Heart right ventricle (tissue), 16 donors: ENCODE results near the gene COLGALT1. TPM values are rescaled to one million over a fixed set of nuclear protein-coding genes. Genes with fewer than 3 reads are reported as not detected.

Experiments used
- ATAC-seq, 8 donors: fragments of 200-7000 bp; cut with Tn5 transposase; one replicate each; pipeline ENCODE4 v1.9.1; 2020; ENCODE audit warnings: mild to moderate bottlenecking in 8 of 8, moderate library complexity in 8 of 8, moderate number of reproducible peaks in 1 of 8
- DNase-seq, 2 donors: peaks; one replicate each; pipeline ENCODE4 v3.0.0-alpha.2; 2020
- H3K27ac ChIP-seq, 10 donors: fragments of 200-600 bp; sonication (generic) in 2 of 10; one replicate each; pipeline versions ENCODE4 v1.5.0 to v1.8.0; 2020 to 2022; ENCODE audit warnings: mild to moderate bottlenecking in 3 of 10
- H3K27me3 ChIP-seq, 7 donors: fragments of 200-600 bp; one replicate each; pipeline ENCODE4 v1.8.0; 2021 to 2022; ENCODE audit warnings: mild to moderate bottlenecking in 2 of 7
- H3K36me3 ChIP-seq, 9 donors: fragments of 200-600 bp; sonication (generic) in 1 of 9; one replicate each; pipeline versions ENCODE4 v1.5.0 to v1.8.0; 2020 to 2022; ENCODE audit warnings: mild to moderate bottlenecking in 2 of 9
- H3K4me1 ChIP-seq, 9 donors: fragments of 200-600 bp; sonication (generic) in 1 of 9; one replicate each; pipeline versions ENCODE4 v1.5.0 to v1.8.0; 2020 to 2022; ENCODE audit warnings: mild to moderate bottlenecking in 4 of 9
- H3K4me3 ChIP-seq, 10 donors: fragments of 200-600 bp; sonication (generic) in 2 of 10; one replicate each; pipeline versions ENCODE4 v1.5.0 to v1.8.0; 2020 to 2022; ENCODE audit warnings: mild to moderate bottlenecking in 7 of 10, moderate library complexity in 2 of 10
- H3K9me3 ChIP-seq, 11 donors: fragments of 200-600 bp in 10 of 11; sonication (generic) in 2 of 11; one replicate each; pipeline versions ENCODE4 v1.5.0 to v1.8.0; 2013 to 2022; ENCODE audit warnings: mild to moderate bottlenecking in 2 of 11, control low read depth in 1 of 11, moderate library complexity in 1 of 11
- CTCF ChIP-seq, 9 donors: fragments of 200-600 bp; sonication (generic) in 2 of 9; IDR thresholded peaks; one replicate each; pipeline versions ENCODE4 v1.5.0 to v1.8.0; 2021 to 2022; ENCODE audit warnings: antibody characterized with exemption in 9 of 9, mild to moderate bottlenecking in 5 of 9, moderate library complexity in 1 of 9
- WGBS, 2 donors: extraction: QIAGEN DNeasy Blood & Tissue Kit; methylation state at CpG; one replicate each; pipeline ENCODE4 v1.1.7; 2013; ENCODE audit warnings: inconsistent platforms in 1 of 2; 5-methylcytosine and 5-hydroxymethylcytosine counted together
- intact Hi-C, 10 donors: fragments of 100-400 bp; cut with DNase I; formaldehyde crosslinking; loops; one replicate each; pipeline versions ENCODE4 v1.11.1 to v1.14.2; 2022
- polyA plus RNA-seq, 2 donors: library from polyadenylated mRNA; stranded (reverse); fragments of 200-250 nt; gene quantifications; one replicate each; pipeline ENCODE4 v1.2.3, GENCODE V29; 2013
- total RNA-seq, 10 donors: library from RNA; stranded (reverse); fragmentation: NEBNext Ultra II Directional in 3 of 10; extraction: Animal tissue kit (Norgen Biotek cat#: 25700) in 3 of 10; gene quantifications; one replicate each; pipeline versions ENCODE4 v1.2.1 to v1.2.4, GENCODE V29; 2021 to 2023
- donor health status: Arrhythmogenic right ventricular cardiomyopathy.
- donor health status: ischemic (EF 13 %, LVEDD 7.1; RV severe dilation, severe dysfunction).
- donor health status: healthy with polysubstance abuse.
- donor health status: DM: no; HTN: yes; CAD: no.
- donor health status: DM: no; HTN: no; CAD: no.
- donor health status: ischemic (EF 25% LVEDD 6.9; RV normal size, moderate dysfunction).
- donor health status: ischemic (EF 25% LVEDD 5.7; RV mildly dilated, moderate dysfunction).
- donor health status: healthy.
- donor health status: DM: yes; HTN: yes; CAD: no.
- donor health status: Ischemic cardiomyopathy.
- donor health status: ischemic (EF 35%, LVEDD 5.7; RV mildly dilated, moderate dysfunction).
- donor health status: nonischemic (EF 11% LVEDD 7.7; RV severe dilation, severe dysfunction).
- donor health status: DM: yes; HTN: yes; CAD: no.
- donor health status: PGD.
- donor health status: ischemic (EF 29% LVEDD 5.4; RV normal size, mild dysfunction).
- donor health status: nonischemic (EF 23%, LVEDD 6.1; RV moderate dilation, normal function).

Gene COLGALT1
- total and polyA plus RNA-seq, 12 donors = 19.7 to 73.8 (median 29.3) TPM

DNA sequence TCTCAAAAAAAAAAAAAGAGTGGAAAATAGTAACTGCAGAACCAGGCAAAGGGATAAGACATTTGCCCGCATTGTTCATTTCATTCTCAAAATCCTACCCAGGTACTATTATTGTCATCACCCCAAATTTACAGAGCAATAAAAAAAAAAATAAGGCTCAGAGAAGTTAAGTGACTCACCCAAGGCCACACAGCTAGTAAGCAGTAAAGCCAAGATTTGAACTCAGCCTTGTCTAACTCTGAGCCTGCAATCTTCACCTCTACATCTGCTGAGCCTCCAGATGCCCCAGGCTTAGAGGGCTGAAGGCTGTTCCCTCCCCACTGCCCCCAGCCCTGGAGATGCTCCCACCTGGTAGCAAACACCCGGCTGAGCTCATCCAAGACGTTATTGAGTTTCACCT lies 71.7 kb downstream of the COLGALT1 start:
- no peak for ATAC-seq
- 90 to 93% methylated on average over 3 of the region's 3 CpGs for WGBS, 2 donors
- intact Hi-C loops = no loop called here
- Histone ChIP-seq H3K27me3 (no peaks in the 10 kb centered on the region), H3K4me1 (no peaks in the 10 kb centered on the region), H3K9me3 (peaks cover 0 to 3% (median 1%) of the 10 kb centered on the region in 11 donors), H3K27ac (no peak overlapping the region), H3K36me3 (no peaks in the 10 kb centered on the region), H3K4me3 (no peak overlapping the region)
- no peak for DNase-seq
- no peak for TF ChIP-seq CTCF (IDR thresholded peaks at IDR 0.05)

DNA sequence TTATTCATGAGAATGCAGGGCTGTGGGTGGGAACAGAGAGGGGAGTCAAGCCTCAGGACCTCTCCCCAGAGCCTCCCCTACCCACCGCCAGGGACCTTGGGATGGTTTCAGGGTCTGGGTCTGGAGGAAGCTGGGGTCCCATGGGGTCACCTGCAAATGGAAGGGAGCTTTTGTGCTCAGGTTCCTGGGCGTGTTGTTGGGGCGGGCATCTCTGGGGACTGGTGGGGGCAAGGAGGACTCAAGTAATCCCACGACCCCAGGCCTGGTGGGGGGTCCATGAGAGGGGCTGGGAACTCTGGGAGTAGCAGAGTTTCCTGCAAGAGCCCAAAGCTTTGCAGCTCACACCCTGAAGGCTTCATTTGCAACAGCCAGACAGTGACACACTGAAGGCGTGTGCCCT lies 72.5 kb downstream of the COLGALT1 start:
- Histone ChIP-seq H3K27ac (no peak overlapping the region), H3K9me3 (no peaks in the 10 kb centered on the region), H3K4me3 (no peak overlapping the region), H3K36me3 (no peaks in the 10 kb centered on the region), H3K27me3 (no peaks in the 10 kb centered on the region), H3K4me1 (no peaks in the 10 kb centered on the region)
- no peak for TF ChIP-seq CTCF (IDR thresholded peaks at IDR 0.05)
- ATAC-seq = no peak
- DNase-seq = no peak
- intact Hi-C loops = no loop called here
- WGBS, 2 donors = 70 to 75% methylated on average over 5 of the region's 5 CpGs

- H3K9me3 ChIP-seq = no peaks in the 10 kb centered on the region
- H3K4me1 ChIP-seq = no peaks in the 10 kb centered on the region
- intact Hi-C loops = no loop called here
- no peak overlapping the region for H3K4me3 ChIP-seq
- H3K36me3 ChIP-seq = no peaks in the 10 kb centered on the region
- no peak overlapping the region for H3K27ac ChIP-seq
- TF ChIP-seq CTCF (IDR thresholded peaks at IDR 0.05) = no peak
- no peaks in the 10 kb centered on the region for H3K27me3 ChIP-seq
- ATAC-seq (no peak), DNase-seq (no peak)
- 89 to 94% methylated on average over 2 of the region's 2 CpGs for WGBS, 2 donors
These were observed 74.3 kb downstream of the COLGALT1 start for GRCh38 chr19:17629760-17630159.

- no peaks in the 10 kb centered on the region for H3K4me1 ChIP-seq
- DNase-seq (no peak), ATAC-seq (no peak)
- no peak overlapping the region for H3K27ac ChIP-seq
- WGBS, 2 donors = 90 to 91% methylated on average over 9 of the region's 9 CpGs
- H3K9me3 ChIP-seq = no peaks in the 10 kb centered on the region
- no peak for TF ChIP-seq CTCF (IDR thresholded peaks at IDR 0.05)
- intact Hi-C loops = no loop called here
- H3K27me3 ChIP-seq = peaks cover 0 to 4% (median 0%) of the 10 kb centered on the region in 7 donors
- H3K4me3 ChIP-seq = no peak overlapping the region
- no peaks in the 10 kb centered on the region for H3K36me3 ChIP-seq
These were observed 77.1 kb downstream of the COLGALT1 start for GRCh38 chr19:17632577-17632976.

Other genes starting within 250 kb of the COLGALT1 start
- 100 to 1,000 TPM; 122 to 259 (median 151) TPM for gene MRPL34, start 249.8 kb upstream of the COLGALT1 start, total RNA-seq
- 100 to 1,000 TPM; 157 to 301 TPM for gene MRPL34, start 249.8 kb upstream of the COLGALT1 start, polyA plus RNA-seq
- 10 to 100 TPM; 24.0 to 39.7 (median 34.7) TPM for gene DDA1, start 246.1 kb upstream of the COLGALT1 start, total RNA-seq
- 10 to 100 TPM; 20.4 to 85.7 TPM for gene DDA1, start 246.1 kb upstream of the COLGALT1 start, polyA plus RNA-seq
- 10 to 100 TPM in 3 of 10 donors, 1 to 10 TPM in 7; 6.2 to 11.7 (median 8.0) TPM for gene ANO8, start 220.8 kb upstream of the COLGALT1 start, total RNA-seq
- gene ANO8, start 220.8 kb upstream of the COLGALT1 start, polyA plus RNA-seq = 10 to 100 TPM in 1 of 2 donors, 1 to 10 TPM in 1; 3.3 to 14.6 TPM
- 10 to 100 TPM in 4 of 10 donors, 1 to 10 TPM in 6; 8.0 to 12.4 (median 9.8) TPM for gene GTPBP3, start 218.1 kb upstream of the COLGALT1 start, total RNA-seq
- gene GTPBP3, start 218.1 kb upstream of the COLGALT1 start, polyA plus RNA-seq = 10 to 100 TPM in 1 of 2 donors, 1 to 10 TPM in 1; 8.9 to 12.8 TPM
- gene PLVAP, start 178.3 kb upstream of the COLGALT1 start, total RNA-seq = 10 to 100 TPM in 9 of 10 donors, 1 to 10 TPM in 1; 7.5 to 56.0 (median 22.1) TPM
- 10 to 100 TPM; 69.1 to 74.9 TPM for gene PLVAP, start 178.3 kb upstream of the COLGALT1 start, polyA plus RNA-seq
- gene CCDC194, start 161.5 kb upstream of the COLGALT1 start, total RNA-seq = under 1 TPM in 3 of 10 donors, not detected in 7; 0.44 to 0.51 (median 0.50) TPM
- 1 to 10 TPM in 1 of 2 donors, not detected in 1; 1.0 TPM for gene CCDC194, start 161.5 kb upstream of the COLGALT1 start, polyA plus RNA-seq
- gene BST2, start 150.0 kb upstream of the COLGALT1 start, total RNA-seq = 10 to 100 TPM; 22.7 to 73.5 (median 37.0) TPM
- 10 to 100 TPM; 32.0 to 75.4 TPM for gene BST2, start 150.0 kb upstream of the COLGALT1 start, polyA plus RNA-seq
- 10 to 100 TPM; 11.7 to 26.8 (median 13.4) TPM for gene MVB12A, start 135.6 kb upstream of the COLGALT1 start, total RNA-seq
- gene MVB12A, start 135.6 kb upstream of the COLGALT1 start, polyA plus RNA-seq = 10 to 100 TPM; 38.6 to 50.0 TPM
- gene TMEM221, start 107.0 kb upstream of the COLGALT1 start, total RNA-seq = under 1 TPM in 2 of 10 donors, not detected in 8; 0.12 to 0.20 TPM
- gene TMEM221, start 107.0 kb upstream of the COLGALT1 start, polyA plus RNA-seq = under 1 TPM in 1 of 2 donors, not detected in 1; 0.03 TPM
- under 1 TPM in 4 of 10 donors, not detected in 6; 0.42 to 0.80 (median 0.55) TPM for gene NXNL1, start 94.7 kb upstream of the COLGALT1 start, total RNA-seq
- gene NXNL1, start 94.7 kb upstream of the COLGALT1 start, polyA plus RNA-seq = 1 to 10 TPM in 1 of 2 donors, not detected in 1; 1.1 TPM
- gene SLC27A1, start 85.1 kb upstream of the COLGALT1 start, total RNA-seq = 10 to 100 TPM; 37.1 to 64.5 (median 47.2) TPM
- 10 to 100 TPM; 16.0 to 78.3 TPM for gene SLC27A1, start 85.1 kb upstream of the COLGALT1 start, polyA plus RNA-seq
- 10 to 100 TPM; 16.2 to 45.4 (median 20.6) TPM for gene PGLS, start 44.0 kb upstream of the COLGALT1 start, total RNA-seq
- 10 to 100 TPM; 40.7 to 57.6 TPM for gene PGLS, start 44.0 kb upstream of the COLGALT1 start, polyA plus RNA-seq
- gene UNC13A, start 132.7 kb downstream of the COLGALT1 start, total RNA-seq = under 1 TPM in 8 of 10 donors, not detected in 2; 0.02 to 0.72 (median 0.06) TPM
- under 1 TPM; 0.03 to 0.44 TPM for gene UNC13A, start 132.7 kb downstream of the COLGALT1 start, polyA plus RNA-seq
- 10 to 100 TPM; 20.7 to 48.7 (median 27.1) TPM for gene MAP1S, start 163.8 kb downstream of the COLGALT1 start, total RNA-seq
- 10 to 100 TPM; 20.4 to 25.7 TPM for gene MAP1S, start 163.8 kb downstream of the COLGALT1 start, polyA plus RNA-seq
- gene FCHO1, start 195.8 kb downstream of the COLGALT1 start, total RNA-seq = 1 to 10 TPM in 4 of 10 donors, under 1 TPM in 6; 0.21 to 2.6 (median 0.83) TPM
- gene FCHO1, start 195.8 kb downstream of the COLGALT1 start, polyA plus RNA-seq = under 1 TPM; 0.44 to 0.61 TPM
- gene B3GNT3, start 239.5 kb downstream of the COLGALT1 start, total RNA-seq = not detected
- gene B3GNT3, start 239.5 kb downstream of the COLGALT1 start, polyA plus RNA-seq = not detected